Right atrium auricular region (tissue), 2 donors: ENCODE data around the gene LYPD6B. TPM values are rescaled to one million over a fixed set of nuclear protein-coding genes. Genes with fewer than 3 reads are reported as not detected.

Source experiments
- DNase-seq: peaks from one replicate; pipeline ENCODE4 v3.0.0-alpha.2; 2019; ENCODE audit warnings: low spot score
- H3K27ac ChIP-seq, 2 donors: fragments of 200-600 bp; sonication (generic); 1 replicate in 1 of 2; 2 replicates in 1 of 2; pipeline ENCODE4 v1.5.1; 2016 to 2019
- H3K27me3 ChIP-seq, 2 donors: fragments of 200-600 bp; sonication (generic); one replicate each; pipeline versions ENCODE4 v1.5.1 to v1.6.0; 2017 to 2019
- H3K36me3 ChIP-seq: fragments of 200-600 bp; sonication (generic); one replicate; pipeline ENCODE4 v1.5.1; 2016
- H3K4me1 ChIP-seq, 2 donors: fragments of 200-600 bp; sonication (generic); one replicate each; pipeline versions ENCODE4 v1.5.1 to v1.6.0; 2017 to 2019
- H3K4me3 ChIP-seq, 2 donors: fragments of 200-600 bp; sonication (generic); 1 replicate in 1 of 2; 2 replicates in 1 of 2; pipeline ENCODE4 v1.5.1; 2017 to 2019; ENCODE audit warnings: mild to moderate bottlenecking in 1 of 2, moderate library complexity in 1 of 2
- H3K9me3 ChIP-seq, 2 donors: fragments of 200-600 bp; sonication (generic); one replicate each; pipeline ENCODE4 v1.5.1; 2019
- CTCF ChIP-seq, 2 donors: fragments of 200-600 bp; sonication (generic); IDR thresholded peaks; one replicate each; pipeline ENCODE4 v1.5.1; 2019; ENCODE audit warnings: antibody characterized with exemption in 2 of 2
- total RNA-seq, 2 donors: library from RNA; depleted of rRNA; stranded (reverse); fragments of >200 nt; gene quantifications; one replicate each; pipeline ENCODE4 v1.1.0, GENCODE V29; 2016

Gene LYPD6B
- total RNA-seq, 2 donors from 2014 or later = 0.28 TPM; not detected in 1

GRCh38 chr2:149134335-149134923 is 95.9 kb downstream of the LYPD6B start:
- Histone ChIP-seq H3K27me3 (no peaks in the 10 kb centered on the region), H3K4me1 (no peaks in the 10 kb centered on the region), H3K9me3 (no peaks in the 10 kb centered on the region), H3K27ac (no peak overlapping the region), H3K36me3 (no peaks in the 10 kb centered on the region), H3K4me3 (no peak overlapping the region)
- no peak for DNase-seq
- TF ChIP-seq CTCF (IDR thresholded peaks at IDR 0.05) = no peak

- Histone ChIP-seq H3K27me3 (no peaks in the 10 kb centered on the region), H3K9me3 (no peaks in the 10 kb centered on the region), H3K4me3 (no peak overlapping the region), H3K4me1 (no peaks in the 10 kb centered on the region), H3K27ac (no peak overlapping the region), H3K36me3 (no peaks in the 10 kb centered on the region)
- TF ChIP-seq CTCF (IDR thresholded peaks at IDR 0.05) = no peak
- no peak for DNase-seq
Measured at GRCh38 chr2:149136111-149136510, 97.6 kb downstream of the LYPD6B start.

GRCh38 chr2:149141046-149141445 is 102.5 kb downstream of the LYPD6B start:
- no peak for TF ChIP-seq CTCF (IDR thresholded peaks at IDR 0.05)
- H3K27me3 ChIP-seq = no peaks in the 10 kb centered on the region
- DNase-seq = no peak
- no peaks in the 10 kb centered on the region for H3K36me3 ChIP-seq
- H3K27ac ChIP-seq = no peak overlapping the region
- no peaks in the 10 kb centered on the region for H3K9me3 ChIP-seq
- no peaks in the 10 kb centered on the region for H3K4me1 ChIP-seq
- H3K4me3 ChIP-seq = no peak overlapping the region

- H3K27me3 ChIP-seq = no peaks in the 10 kb centered on the region
- H3K36me3 ChIP-seq = no peaks in the 10 kb centered on the region
- H3K9me3 ChIP-seq = no peaks in the 10 kb centered on the region
- no peak overlapping the region for H3K27ac ChIP-seq
- H3K4me1 ChIP-seq = no peaks in the 10 kb centered on the region
- H3K4me3 ChIP-seq = no peak overlapping the region
- no peak for TF ChIP-seq CTCF (IDR thresholded peaks at IDR 0.05)
- no peak for DNase-seq
Measured at GRCh38 chr2:149143734-149144133, 105.2 kb downstream of the LYPD6B start.

GRCh38 chr2:149145314-149146295 is 107.1 kb downstream of the LYPD6B start:
- Histone ChIP-seq H3K4me1 (no peaks in the 10 kb centered on the region), H3K9me3 (no peaks in the 10 kb centered on the region), H3K36me3 (no peaks in the 10 kb centered on the region), H3K27me3 (no peaks in the 10 kb centered on the region), H3K27ac (no peak overlapping the region), H3K4me3 (no peak overlapping the region)
- no peak for DNase-seq
- no peak for TF ChIP-seq CTCF (IDR thresholded peaks at IDR 0.05)
